ENCODE results near the gene ANAPC13. TPM values are rescaled to one million over a fixed set of nuclear protein-coding genes. Genes with fewer than 3 reads are reported as not detected.

The ANAPC13 gene
- polyA plus RNA-seq, 1 of the 3 experiments (the other 2 are of a cell fraction), result 63.5 TPM

DNA sequence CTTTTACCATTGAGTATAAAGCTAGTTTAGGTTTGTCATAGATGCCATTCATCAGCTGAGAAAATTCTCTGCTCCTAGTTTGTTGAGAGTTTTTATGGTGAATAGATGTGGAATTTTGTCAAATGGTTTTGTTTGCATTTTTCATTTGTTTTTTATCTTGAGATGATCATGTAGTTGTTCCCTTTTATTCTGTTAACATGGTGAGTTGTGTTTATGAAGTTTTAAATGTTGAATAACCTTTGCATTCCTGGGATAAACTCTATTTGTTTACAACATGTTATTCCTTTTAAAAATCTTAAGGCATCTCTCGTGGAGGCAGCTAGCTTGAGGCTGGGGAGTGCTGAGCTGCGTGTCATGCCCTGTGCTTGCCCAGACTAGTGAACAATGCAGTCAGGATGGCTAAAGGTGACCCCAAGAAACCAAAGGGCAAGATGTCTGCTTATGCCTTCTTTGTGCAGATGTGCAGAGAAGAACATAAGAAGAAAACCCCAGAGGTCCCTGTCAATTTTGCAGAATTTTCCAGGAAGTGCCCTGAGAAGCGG lies 48.5 kb downstream of the ANAPC13 start:
- CTCF ChIA-PET, result interaction anchor here (0.7 to 1.3 kb wide), 4 partner anchors 10 to 36 kb away, joined by 3 read pairs; no protein-coding TSS in a partner anchor
- Histone ChIP-seq H3K4me2 (no peak overlapping the region), H3K27ac (ENCODE audit: low read depth in 2 of 2, low read length in 1 of 2) (no peak overlapping the region), H3K9ac (no peak overlapping the region), H3K79me2 (ENCODE audit: insufficient read depth) (no peaks in the 10 kb centered on the region), H3K27me3 (ENCODE audit: insufficient read depth) (no peaks in the 10 kb centered on the region), H3F3A (replicated peaks; ENCODE audit: insufficient read depth) (no peaks in the 10 kb centered on the region), H2AFZ (ENCODE audit: low read depth) (peak overlapping the region; percentile 40; the same call in 1 of the 2 replicates), H3K36me3 (replicated peaks in 1 of 2; ENCODE audit: control insufficient read depth in 1 of 2, insufficient read depth in 2 of 2, low read length in 1 of 2) (no peaks in the 10 kb centered on the region), H3K9me2 (no peaks in the 10 kb centered on the region), H3K4me1 (ENCODE audit: control insufficient read depth in 1 of 2, insufficient read depth in 2 of 2, low read depth in 1 of 2, low read length in 1 of 2) (no peaks in the 10 kb centered on the region), H4K20me1 (ENCODE audit: insufficient read depth) (no peaks in the 10 kb centered on the region), H3K4me3 (ENCODE audit: low read depth in 2 of 2, low read length in 1 of 2) (no peak overlapping the region), H3K9me3 (no peaks in the 10 kb centered on the region)
- no peak for DNase-seq
- no peak for TF ChIP-seq ZBTB33 (IDR thresholded peaks at IDR 0.05; ENCODE audit: borderline replicate concordance, low read depth)
- TF ChIP-seq CHD2 (IDR thresholded peaks at IDR 0.05; ENCODE audit: low read length, partially characterized antibody), result no peak
- no peak for TF ChIP-seq PBX3 (IDR thresholded peaks at IDR 0.05)
- no peak for TF ChIP-seq FOXM1 (IDR thresholded peaks at IDR 0.05; ENCODE audit: low read depth)
- TF ChIP-seq, protein P1, sequence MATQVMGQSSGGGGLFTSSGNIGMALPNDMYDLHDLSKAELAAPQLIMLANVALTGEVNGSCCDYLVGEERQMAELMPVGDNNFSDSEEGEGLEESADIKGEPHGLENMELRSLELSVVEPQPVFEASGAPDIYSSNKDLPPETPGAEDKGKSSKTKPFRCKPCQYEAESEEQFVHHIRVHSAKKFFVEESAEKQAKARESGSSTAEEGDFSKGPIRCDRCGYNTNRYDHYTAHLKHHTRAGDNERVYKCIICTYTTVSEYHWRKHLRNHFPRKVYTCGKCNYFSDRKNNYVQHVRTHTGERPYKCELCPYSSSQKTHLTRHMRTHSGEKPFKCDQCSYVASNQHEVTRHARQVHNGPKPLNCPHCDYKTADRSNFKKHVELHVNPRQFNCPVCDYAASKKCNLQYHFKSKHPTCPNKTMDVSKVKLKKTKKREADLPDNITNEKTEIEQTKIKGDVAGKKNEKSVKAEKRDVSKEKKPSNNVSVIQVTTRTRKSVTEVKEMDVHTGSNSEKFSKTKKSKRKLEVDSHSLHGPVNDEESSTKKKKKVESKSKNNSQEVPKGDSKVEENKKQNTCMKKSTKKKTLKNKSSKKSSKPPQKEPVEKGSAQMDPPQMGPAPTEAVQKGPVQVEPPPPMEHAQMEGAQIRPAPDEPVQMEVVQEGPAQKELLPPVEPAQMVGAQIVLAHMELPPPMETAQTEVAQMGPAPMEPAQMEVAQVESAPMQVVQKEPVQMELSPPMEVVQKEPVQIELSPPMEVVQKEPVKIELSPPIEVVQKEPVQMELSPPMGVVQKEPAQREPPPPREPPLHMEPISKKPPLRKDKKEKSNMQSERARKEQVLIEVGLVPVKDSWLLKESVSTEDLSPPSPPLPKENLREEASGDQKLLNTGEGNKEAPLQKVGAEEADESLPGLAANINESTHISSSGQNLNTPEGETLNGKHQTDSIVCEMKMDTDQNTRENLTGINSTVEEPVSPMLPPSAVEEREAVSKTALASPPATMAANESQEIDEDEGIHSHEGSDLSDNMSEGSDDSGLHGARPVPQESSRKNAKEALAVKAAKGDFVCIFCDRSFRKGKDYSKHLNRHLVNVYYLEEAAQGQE (IDR thresholded peaks at IDR 0.05; ENCODE audit: low read depth, low read length), result no peak
- no peak for TF ChIP-seq MXI1 (IDR thresholded peaks at IDR 0.05; ENCODE audit: low read depth, low read length)
- no peak for TF ChIP-seq SMC3 (IDR thresholded peaks at IDR 0.05; ENCODE audit: low read depth, low read length)
- TF ChIP-seq TEAD4 (IDR thresholded peaks at IDR 0.05; ENCODE audit: borderline replicate concordance, insufficient read depth), result no peak
- no peak for TF ChIP-seq TAF1 (IDR thresholded peaks at IDR 0.05; ENCODE audit: borderline replicate concordance, low read depth, low read length)
- no peak for TF ChIP-seq RXRA (IDR thresholded peaks at IDR 0.05; ENCODE audit: borderline replicate concordance, low read depth)
- no peak for TF ChIP-seq FOXJ3 (CRISPR knock-in tag; IDR thresholded peaks at IDR 0.05)
- no peak for TF ChIP-seq YY1 (IDR thresholded peaks at IDR 0.05; ENCODE audit: low read depth)
- TF ChIP-seq EZH2phosphoT487 (IDR thresholded peaks at IDR 0.05; ENCODE audit: borderline replicate concordance, low read depth), result no peak
- POLR2A ChIA-PET, result no interaction called here
- 83% methylated on average over 3 of the region's 3 CpGs for WGBS (ENCODE audit: low lambda C conversion rate)
